Osteocyte (in vitro differentiated cells): ENCODE data around the gene USP17L26. TPM values are rescaled to one million over a fixed set of nuclear protein-coding genes. Genes with fewer than 3 reads are reported as not detected.
A peak's percentile ranks its signal among the peaks of the same experiment; 100 is the strongest.
"Not testable (repeated sequence)": the region's sequence is repeated elsewhere in the genome, so short reads cannot be mapped to it uniquely, and the experiment has no call there.

Source experiments
- DNase-seq: peaks from one replicate; pipeline ENCODE4 v3.0.0; 2021; ENCODE audit warnings: mixed read lengths; ENCODE audit not compliant: unreplicated experiment; ENCODE audit errors: extremely low spot score
- H3K27ac Mint-ChIP-seq: one replicate; pipeline ENCODE4 v1.8.0; 2021; ENCODE audit warnings: mild to moderate bottlenecking, mixed read lengths; ENCODE audit not compliant: unreplicated experiment
- H3K27me3 Mint-ChIP-seq: one replicate; pipeline ENCODE4 v1.8.0; 2021; ENCODE audit warnings: mixed read lengths; ENCODE audit not compliant: unreplicated experiment
- H3K36me3 Mint-ChIP-seq: one replicate; pipeline ENCODE4 v1.8.0; 2021; ENCODE audit warnings: mixed read lengths; ENCODE audit not compliant: unreplicated experiment
- H3K4me1 Mint-ChIP-seq: one replicate; pipeline ENCODE4 v1.8.0; 2021; ENCODE audit warnings: mixed read lengths; ENCODE audit not compliant: unreplicated experiment
- H3K4me3 Mint-ChIP-seq: one replicate; pipeline ENCODE4 v1.8.0; 2021; ENCODE audit warnings: mild to moderate bottlenecking, moderate library complexity, mixed read lengths; ENCODE audit not compliant: unreplicated experiment
- H3K9me3 Mint-ChIP-seq: one replicate; pipeline ENCODE4 v1.8.0; 2021; ENCODE audit warnings: mixed read lengths; ENCODE audit not compliant: unreplicated experiment
- total RNA-seq: library from RNA; stranded (reverse); gene quantifications from 2 replicates; pipeline ENCODE4 v1.2.1, GENCODE V29; 2021
- TF ChIP-seq, protein P1 (sequence below): fragments of 200-600 bp; sonication (generic); IDR thresholded peaks from 2 replicates; pipeline ENCODE4 v1.5.0; 2021; ENCODE audit warnings: antibody characterized with exemption, mild to moderate bottlenecking, moderate library complexity

USP17L26 gene
- total RNA-seq, 1 donor from 2014 or later, result not detected

DNA sequence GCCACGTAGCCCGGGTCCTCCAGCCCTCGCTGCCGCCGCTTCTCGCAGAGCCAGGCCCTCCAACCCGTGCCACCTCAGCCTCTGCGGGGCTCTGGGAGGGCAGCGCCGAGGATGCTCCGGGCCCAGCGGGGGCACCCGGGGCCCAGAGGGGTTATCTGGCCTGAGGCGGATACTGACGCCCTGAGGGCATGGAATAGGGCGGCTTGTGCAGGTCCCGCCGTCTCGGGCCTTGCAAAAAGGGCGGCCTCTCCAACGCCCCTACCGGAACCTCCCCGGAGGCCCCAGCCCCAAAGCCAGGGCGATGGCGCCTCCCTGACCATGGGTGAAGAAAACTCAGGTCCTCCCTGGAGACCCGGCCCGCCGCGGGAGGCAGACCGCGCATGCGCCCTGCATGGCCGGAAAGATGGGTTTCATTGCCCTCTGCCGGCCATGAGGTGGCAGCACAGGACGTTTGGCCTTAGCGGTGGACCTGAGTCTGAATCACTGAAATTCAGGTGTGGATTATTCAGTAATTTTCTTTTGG lies 46.6 kb downstream of the USP17L26 start:
- DNase-seq, H3K27ac Mint-ChIP-seq: not testable (repeated sequence)

DNA sequence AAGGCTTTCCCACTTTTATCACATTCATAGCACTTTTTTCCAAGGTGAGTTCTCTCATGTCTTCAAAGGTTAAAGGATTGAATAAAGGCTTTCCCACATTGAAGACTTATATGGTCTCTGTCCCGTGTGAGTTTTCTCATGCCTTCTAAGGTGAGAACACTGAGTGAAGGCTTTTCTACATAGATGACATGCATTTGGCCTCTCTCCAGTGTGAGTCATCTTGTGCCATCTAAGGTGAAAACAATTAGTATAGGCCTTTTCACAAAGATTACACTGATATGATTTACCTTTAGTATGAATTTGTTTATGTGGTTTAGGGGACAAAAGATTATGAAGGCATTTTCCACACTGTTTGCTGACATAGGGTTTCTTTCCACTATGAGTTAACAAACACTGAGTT lies 49.7 kb downstream of the USP17L26 start:
- Mint-ChIP-seq H3K4me3 (no peak overlapping the region), H3K9me3 (no peaks in the 10 kb centered on the region)

More for the DNA sequence above, 46.6 kb downstream of the USP17L26 start:
- H3K9me3 Mint-ChIP-seq, H3K27me3 Mint-ChIP-seq, H3K36me3 Mint-ChIP-seq, H3K4me1 Mint-ChIP-seq: not testable (repeated sequence)
- TF ChIP-seq, protein P1, sequence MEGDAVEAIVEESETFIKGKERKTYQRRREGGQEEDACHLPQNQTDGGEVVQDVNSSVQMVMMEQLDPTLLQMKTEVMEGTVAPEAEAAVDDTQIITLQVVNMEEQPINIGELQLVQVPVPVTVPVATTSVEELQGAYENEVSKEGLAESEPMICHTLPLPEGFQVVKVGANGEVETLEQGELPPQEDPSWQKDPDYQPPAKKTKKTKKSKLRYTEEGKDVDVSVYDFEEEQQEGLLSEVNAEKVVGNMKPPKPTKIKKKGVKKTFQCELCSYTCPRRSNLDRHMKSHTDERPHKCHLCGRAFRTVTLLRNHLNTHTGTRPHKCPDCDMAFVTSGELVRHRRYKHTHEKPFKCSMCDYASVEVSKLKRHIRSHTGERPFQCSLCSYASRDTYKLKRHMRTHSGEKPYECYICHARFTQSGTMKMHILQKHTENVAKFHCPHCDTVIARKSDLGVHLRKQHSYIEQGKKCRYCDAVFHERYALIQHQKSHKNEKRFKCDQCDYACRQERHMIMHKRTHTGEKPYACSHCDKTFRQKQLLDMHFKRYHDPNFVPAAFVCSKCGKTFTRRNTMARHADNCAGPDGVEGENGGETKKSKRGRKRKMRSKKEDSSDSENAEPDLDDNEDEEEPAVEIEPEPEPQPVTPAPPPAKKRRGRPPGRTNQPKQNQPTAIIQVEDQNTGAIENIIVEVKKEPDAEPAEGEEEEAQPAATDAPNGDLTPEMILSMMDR, result peak; percentile 60
- peak overlapping the region; percentile 26 for H3K4me3 Mint-ChIP-seq

More for the DNA sequence above, 49.7 kb downstream of the USP17L26 start:
- TF ChIP-seq, protein P1, result no peak
- H3K27ac Mint-ChIP-seq, result no peak overlapping the region
- no peaks in the 10 kb centered on the region for H3K4me1 Mint-ChIP-seq
- no peak for DNase-seq
- H3K27me3 Mint-ChIP-seq, result peaks cover 3% of the 10 kb centered on the region
- no peaks in the 10 kb centered on the region for H3K36me3 Mint-ChIP-seq

Other genes with a start within 250 kb of the USP17L26 start
- gene FAM90A26, start 164.2 kb upstream of the USP17L26 start, total RNA-seq, result not detected in 2 replicates
- not detected in 2 replicates for gene USP17L10, start 124.0 kb upstream of the USP17L26 start, total RNA-seq
- gene USP17L11, start 119.3 kb upstream of the USP17L26 start, total RNA-seq, result not detected in 2 replicates
- gene USP17L12, start 114.5 kb upstream of the USP17L26 start, total RNA-seq, result not detected in 2 replicates
- gene USP17L13, start 109.8 kb upstream of the USP17L26 start, total RNA-seq, result not detected in 2 replicates
- not detected in 2 replicates for gene USP17L15, start 100.3 kb upstream of the USP17L26 start, total RNA-seq
- not detected in 2 replicates for gene USP17L17, start 90.8 kb upstream of the USP17L26 start, total RNA-seq
- not detected in 2 replicates for gene USP17L18, start 86.0 kb upstream of the USP17L26 start, total RNA-seq
- not detected in 2 replicates for gene USP17L19, start 81.3 kb upstream of the USP17L26 start, total RNA-seq
- not detected in 2 replicates for gene USP17L20, start 76.5 kb upstream of the USP17L26 start, total RNA-seq
- not detected in 2 replicates for gene USP17L21, start 71.8 kb upstream of the USP17L26 start, total RNA-seq
- not detected in 2 replicates for gene USP17L22, start 67.0 kb upstream of the USP17L26 start, total RNA-seq
- gene USP17L24, start 9.5 kb upstream of the USP17L26 start, total RNA-seq, result not detected in 2 replicates
- not detected in 2 replicates for gene USP17L25, start 4.7 kb upstream of the USP17L26 start, total RNA-seq
- not detected in 2 replicates for gene USP17L5, start 4.7 kb downstream of the USP17L26 start, total RNA-seq
- gene USP17L27, start 9.5 kb downstream of the USP17L26 start, total RNA-seq, result not detected in 2 replicates
- not detected in 2 replicates for gene USP17L28, start 14.2 kb downstream of the USP17L26 start, total RNA-seq
- not detected in 2 replicates for gene USP17L29, start 19.0 kb downstream of the USP17L26 start, total RNA-seq
- gene USP17L30, start 28.5 kb downstream of the USP17L26 start, total RNA-seq, result not detected in 2 replicates
- gene DEFB131A, start 109.8 kb downstream of the USP17L26 start, total RNA-seq, result not detected in 2 replicates